A673 (cell line): ENCODE data around the gene KRT37. TPM values are rescaled to one million over a fixed set of nuclear protein-coding genes. Genes with fewer than 3 reads are reported as not detected.

Source experiments
- BruUV-seq: library from RNA; stranded (reverse); fragments of 400-500 nt; replicated peaks from 2 replicates; lab custom pipeline; 2021; lab: Mats Ljungman, UMichigan
- CTCF ChIA-PET: fragments of 300-600 bp; sonication (Branson Sonifier 250); formaldehyde crosslinking; loops from one replicate; lab custom pipeline; 2022; ENCODE audit warnings: antibody characterized with exemption; lab: Charles Lee
- POLR2A ChIA-PET: fragments of 300-600 bp; sonication (Branson Sonifier 250); formaldehyde crosslinking; loops from one replicate; lab custom pipeline; 2022; ENCODE audit warnings: antibody characterized with exemption; ENCODE audit not compliant: low non-redundant PET; lab: Charles Lee
- DNase-seq: peaks from one replicate; pipeline ENCODE4 v3.0.0-alpha.2; 2015; ENCODE audit warnings: low spot score
- H3K27ac ChIP-seq: fragments of 200-600 bp; sonication (generic); 2 replicates; pipeline ENCODE4 v1.5.1; 2016; ENCODE audit warnings: mixed run types, low read depth, mild to moderate bottlenecking, mixed read lengths, antibody characterized with exemption, low read length; ENCODE audit not compliant: poor library complexity, severe bottlenecking
- H3K27me3 ChIP-seq: fragments of 200-600 bp; sonication (generic); replicated peaks from 2 replicates; pipeline ENCODE4 v1.6.1; 2017; ENCODE audit warnings: mixed run types, low read depth, mild to moderate bottlenecking, mixed read lengths, antibody characterized with exemption, low read length; ENCODE audit not compliant: insufficient read depth, poor library complexity
- H3K36me3 ChIP-seq: fragments of 200-600 bp; sonication (generic); 2 replicates; pipeline ENCODE4 v1.6.1; 2016; ENCODE audit warnings: mixed run types, mild to moderate bottlenecking, mixed read lengths, antibody characterized with exemption, low read length; ENCODE audit not compliant: insufficient read depth, poor library complexity, severe bottlenecking
- H3K4me1 ChIP-seq: fragments of 200-600 bp; sonication (generic); 2 replicates; pipeline ENCODE4 v1.6.1; 2017; ENCODE audit warnings: mixed run types, mild to moderate bottlenecking, mixed read lengths, antibody characterized with exemption, low read length; ENCODE audit not compliant: insufficient read depth, poor library complexity, severe bottlenecking
- H3K4me3 ChIP-seq: fragments of 200-600 bp; sonication (generic); 2 replicates; pipeline ENCODE4 v1.5.1; 2016; ENCODE audit warnings: low read depth, mixed run types, mild to moderate bottlenecking, mixed read lengths, low read length; ENCODE audit not compliant: poor library complexity, severe bottlenecking
- H3K9me3 ChIP-seq: fragments of 200-600 bp; sonication (generic); 2 replicates; pipeline ENCODE4 v1.6.1; 2016; ENCODE audit warnings: mixed run types, low read depth, mild to moderate bottlenecking, mixed read lengths, antibody characterized with exemption, low read length; ENCODE audit not compliant: poor library complexity, severe bottlenecking
- CTCF ChIP-seq: fragments of 300-800, 200-600 bp; sonication (generic); conservative IDR thresholded peaks from 2 replicates; pipeline ENCODE4 v1.5.1; 2017; ENCODE audit warnings: low read depth, mild to moderate bottlenecking, antibody characterized with exemption, low read length, moderate library complexity, mixed read lengths
- EZH2 ChIP-seq: fragments of 200-600 bp; sonication (generic); IDR thresholded peaks from 2 replicates; pipeline ENCODE4 v1.6.1; 2017; ENCODE audit warnings: borderline replicate concordance, low read depth, mild to moderate bottlenecking, mixed read lengths, antibody characterized with exemption, low read length; ENCODE audit not compliant: poor library complexity, severe bottlenecking
- intact Hi-C: fragments of 100-400 bp; cut with micrococcal nuclease; formaldehyde crosslinking; loops from one replicate; pipeline ENCODE4 v1.10.0; 2022; ENCODE audit not compliant: unreplicated experiment
- total RNA-seq: library from RNA; stranded (reverse); gene quantifications from 2 replicates; pipeline ENCODE4 v1.2.3, GENCODE V29; 2021

Gene KRT37
- total RNA-seq, 1 experiment from 2014 or later, result not detected

GRCh38 chr17:41452281-41452680 is 27.9 kb upstream of the KRT37 start:
- CTCF ChIA-PET, result interaction anchor here (0.6 kb wide), 1 partner anchor 244 kb away, joined by 4 read pairs; no protein-coding TSS in a partner anchor

DNA sequence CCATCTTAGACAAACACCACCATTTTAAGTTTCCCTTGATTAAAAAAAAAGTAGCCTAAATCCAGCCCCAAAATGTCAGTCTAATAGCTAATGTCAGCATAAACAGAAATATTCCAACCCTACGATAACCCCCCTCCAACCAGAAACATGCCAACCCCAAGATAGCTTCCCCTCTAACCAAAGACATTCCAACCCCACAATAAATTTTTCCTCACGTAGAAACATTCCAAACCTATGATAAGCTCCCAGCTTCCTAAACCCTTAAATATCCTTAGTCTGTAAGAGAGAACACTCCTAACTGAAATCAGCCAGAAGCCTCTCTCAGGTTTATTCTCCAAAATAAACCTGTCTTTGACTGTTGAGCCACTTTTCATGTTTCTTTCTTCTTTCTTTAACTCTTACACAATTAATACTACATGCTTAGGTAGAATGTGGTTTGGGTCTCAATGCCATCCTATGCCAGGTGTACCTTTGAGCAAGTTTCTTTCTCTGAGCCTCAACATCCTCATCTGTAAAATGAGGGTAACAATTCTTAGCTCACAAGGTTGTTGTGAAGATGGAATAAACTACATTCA is 26.9 kb upstream of the KRT37 start:
- no peak for TF ChIP-seq CTCF
- no peak for DNase-seq

More at GRCh38 chr17:41452281-41452680, 27.9 kb upstream of the KRT37 start:
- intact Hi-C loops, result no loop called here
- Histone ChIP-seq H3K27me3 (no peaks in the 10 kb centered on the region), H3K36me3 (no peaks in the 10 kb centered on the region), H3K4me1 (no peaks in the 10 kb centered on the region), H3K9me3 (no peaks in the 10 kb centered on the region), H3K27ac (no peak overlapping the region), H3K4me3 (no peak overlapping the region)
- DNase-seq, result no peak
- TF ChIP-seq EZH2 (no peak), CTCF (no peak)
- BruUV-seq, result no TSS peak
- POLR2A ChIA-PET, result no interaction called here

GRCh38 chr17:41449008-41449407 is 24.6 kb upstream of the KRT37 start:
- Histone ChIP-seq H3K9me3 (no peaks in the 10 kb centered on the region), H3K36me3 (no peaks in the 10 kb centered on the region), H3K27ac (no peak overlapping the region), H3K27me3 (no peaks in the 10 kb centered on the region), H3K4me1 (no peaks in the 10 kb centered on the region), H3K4me3 (no peak overlapping the region)
- ChIA-PET CTCF (no interaction called here), POLR2A (no interaction called here)
- intact Hi-C loops, result no loop called here
- TF ChIP-seq EZH2, result no peak
- TF ChIP-seq CTCF, result no peak
- no TSS peak for BruUV-seq
- DNase-seq, result no peak

More for the DNA sequence above, 26.9 kb upstream of the KRT37 start:
- no peak overlapping the region for H3K4me3 ChIP-seq
- intact Hi-C loops, result no loop called here
- H3K27me3 ChIP-seq, result no peaks in the 10 kb centered on the region
- BruUV-seq, result no TSS peak
- ChIA-PET CTCF (no interaction called here), POLR2A (no interaction called here)
- no peaks in the 10 kb centered on the region for H3K4me1 ChIP-seq
- H3K36me3 ChIP-seq, result no peaks in the 10 kb centered on the region
- no peak overlapping the region for H3K27ac ChIP-seq
- no peaks in the 10 kb centered on the region for H3K9me3 ChIP-seq
